ENCODE measurements around the gene METTL13.

DNA sequence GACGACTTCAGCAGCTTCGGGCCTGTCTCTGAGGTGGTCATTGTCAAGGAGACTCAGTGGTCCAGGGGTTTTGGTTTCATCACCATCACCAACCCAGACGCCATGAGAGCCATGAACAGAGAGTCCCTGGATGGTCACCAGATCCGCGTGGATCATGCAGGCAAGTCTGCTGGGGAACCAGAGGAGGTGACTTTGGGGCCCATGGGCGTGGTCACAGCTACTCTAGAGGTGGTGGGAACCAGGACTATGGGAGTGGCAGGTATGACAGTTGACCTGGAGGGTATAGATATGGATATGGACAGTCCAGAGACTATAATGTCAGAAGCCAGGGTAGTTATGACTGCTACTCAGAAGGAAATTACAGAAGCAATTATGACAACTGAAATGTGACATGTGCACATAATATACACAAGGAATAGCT lies 19.3 kb upstream of the METTL13 start:
- TF ChIP-seq, protein P1, sequence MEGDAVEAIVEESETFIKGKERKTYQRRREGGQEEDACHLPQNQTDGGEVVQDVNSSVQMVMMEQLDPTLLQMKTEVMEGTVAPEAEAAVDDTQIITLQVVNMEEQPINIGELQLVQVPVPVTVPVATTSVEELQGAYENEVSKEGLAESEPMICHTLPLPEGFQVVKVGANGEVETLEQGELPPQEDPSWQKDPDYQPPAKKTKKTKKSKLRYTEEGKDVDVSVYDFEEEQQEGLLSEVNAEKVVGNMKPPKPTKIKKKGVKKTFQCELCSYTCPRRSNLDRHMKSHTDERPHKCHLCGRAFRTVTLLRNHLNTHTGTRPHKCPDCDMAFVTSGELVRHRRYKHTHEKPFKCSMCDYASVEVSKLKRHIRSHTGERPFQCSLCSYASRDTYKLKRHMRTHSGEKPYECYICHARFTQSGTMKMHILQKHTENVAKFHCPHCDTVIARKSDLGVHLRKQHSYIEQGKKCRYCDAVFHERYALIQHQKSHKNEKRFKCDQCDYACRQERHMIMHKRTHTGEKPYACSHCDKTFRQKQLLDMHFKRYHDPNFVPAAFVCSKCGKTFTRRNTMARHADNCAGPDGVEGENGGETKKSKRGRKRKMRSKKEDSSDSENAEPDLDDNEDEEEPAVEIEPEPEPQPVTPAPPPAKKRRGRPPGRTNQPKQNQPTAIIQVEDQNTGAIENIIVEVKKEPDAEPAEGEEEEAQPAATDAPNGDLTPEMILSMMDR (IDR thresholded peaks at IDR 0.05; ENCODE audit: insufficient read depth, low read depth, low read length) = no peak
- TF ChIP-seq EZH2 (IDR thresholded peaks at IDR 0.05; ENCODE audit: insufficient read depth, low read length) = no peak

Measured in astrocyte (in vitro differentiated cells and primary cell).